ENCODE results near the gene OSBPL5.

OSBPL5 gene

DNA sequence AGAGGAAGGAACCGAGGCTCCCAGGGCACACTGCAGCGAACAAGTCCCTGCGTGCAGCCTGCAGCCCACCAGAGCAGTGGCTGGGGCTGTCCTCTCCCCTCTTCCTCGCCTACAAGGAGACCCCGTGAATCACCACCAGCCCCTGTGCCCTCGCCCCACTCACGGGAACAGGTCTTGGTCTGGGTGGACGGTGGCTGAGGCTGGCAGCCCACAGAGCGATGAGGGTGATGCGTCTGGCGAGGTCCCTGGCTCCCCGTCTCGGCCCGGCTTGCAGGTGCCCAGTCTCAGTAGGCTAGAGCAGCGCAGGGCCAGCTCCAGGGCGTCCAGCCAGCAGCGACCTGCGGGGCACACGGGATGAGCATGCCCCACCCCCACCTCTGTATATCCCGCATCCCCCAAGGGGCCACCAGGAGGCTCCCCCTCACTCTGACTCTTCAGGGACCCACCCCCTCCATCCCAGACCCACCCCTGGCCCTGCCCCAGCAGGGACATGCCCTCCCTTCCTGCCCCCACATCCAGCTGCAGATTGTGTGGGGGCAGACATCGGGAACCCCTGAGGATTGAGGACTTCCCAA, 57.4 kb downstream of the OSBPL5 start:
- Histone ChIP-seq H3K36me3 (ENCODE audit: control insufficient read depth, insufficient read depth, low read length) (no peaks in the 10 kb centered on the region), H3K4me3 (replicated peaks; ENCODE audit: low read depth, low read length) (no peak overlapping the region), H3K27me3 (replicated peaks; ENCODE audit: control insufficient read depth, insufficient read depth, low read length) (no peaks in the 10 kb centered on the region; the same call in none of the 2 replicates)
- TF ChIP-seq, protein P1, sequence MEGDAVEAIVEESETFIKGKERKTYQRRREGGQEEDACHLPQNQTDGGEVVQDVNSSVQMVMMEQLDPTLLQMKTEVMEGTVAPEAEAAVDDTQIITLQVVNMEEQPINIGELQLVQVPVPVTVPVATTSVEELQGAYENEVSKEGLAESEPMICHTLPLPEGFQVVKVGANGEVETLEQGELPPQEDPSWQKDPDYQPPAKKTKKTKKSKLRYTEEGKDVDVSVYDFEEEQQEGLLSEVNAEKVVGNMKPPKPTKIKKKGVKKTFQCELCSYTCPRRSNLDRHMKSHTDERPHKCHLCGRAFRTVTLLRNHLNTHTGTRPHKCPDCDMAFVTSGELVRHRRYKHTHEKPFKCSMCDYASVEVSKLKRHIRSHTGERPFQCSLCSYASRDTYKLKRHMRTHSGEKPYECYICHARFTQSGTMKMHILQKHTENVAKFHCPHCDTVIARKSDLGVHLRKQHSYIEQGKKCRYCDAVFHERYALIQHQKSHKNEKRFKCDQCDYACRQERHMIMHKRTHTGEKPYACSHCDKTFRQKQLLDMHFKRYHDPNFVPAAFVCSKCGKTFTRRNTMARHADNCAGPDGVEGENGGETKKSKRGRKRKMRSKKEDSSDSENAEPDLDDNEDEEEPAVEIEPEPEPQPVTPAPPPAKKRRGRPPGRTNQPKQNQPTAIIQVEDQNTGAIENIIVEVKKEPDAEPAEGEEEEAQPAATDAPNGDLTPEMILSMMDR (IDR thresholded peaks at IDR 0.05; ENCODE audit: insufficient read depth, low read length, poor library complexity, severe bottlenecking), result no peak
- no peak for DNase-seq (ENCODE audit: extremely low read depth, insufficient read length)

GRCh38 chr11:3106736-3107524, 58.2 kb downstream of the OSBPL5 start:
- TF ChIP-seq, protein P1 (IDR thresholded peaks at IDR 0.05; ENCODE audit: insufficient read depth, low read length, poor library complexity, severe bottlenecking), result no peak
- Histone ChIP-seq H3K27me3 (replicated peaks; ENCODE audit: control insufficient read depth, insufficient read depth, low read length) (no peaks in the 10 kb centered on the region; the same call in none of the 2 replicates), H3K4me3 (replicated peaks; ENCODE audit: low read depth, low read length) (no peak overlapping the region), H3K36me3 (ENCODE audit: control insufficient read depth, insufficient read depth, low read length) (no peaks in the 10 kb centered on the region)
- no peak for DNase-seq (ENCODE audit: extremely low read depth, insufficient read length)

- TF ChIP-seq, protein P1 (IDR thresholded peaks at IDR 0.05; ENCODE audit: insufficient read depth, low read length, poor library complexity, severe bottlenecking), result no peak
- H3K27me3 ChIP-seq (replicated peaks; ENCODE audit: control insufficient read depth, insufficient read depth, low read length), result no peaks in the 10 kb centered on the region; the same call in none of the 2 replicates
- H3K4me3 ChIP-seq (replicated peaks; ENCODE audit: low read depth, low read length), result no peak overlapping the region
- no peaks in the 10 kb centered on the region for H3K36me3 ChIP-seq (ENCODE audit: control insufficient read depth, insufficient read depth, low read length)
- no peak for DNase-seq (ENCODE audit: extremely low read depth, insufficient read length)
Observed at GRCh38 chr11:3105791-3106735, 59.0 kb downstream of the OSBPL5 start.

- no peak for DNase-seq (ENCODE audit: extremely low read depth, insufficient read length)
- Histone ChIP-seq H3K27me3 (replicated peaks; ENCODE audit: control insufficient read depth, insufficient read depth, low read length) (no peaks in the 10 kb centered on the region; the same call in 1 of the 2 replicates), H3K4me3 (replicated peaks; ENCODE audit: low read depth, low read length) (no peak overlapping the region), H3K36me3 (ENCODE audit: control insufficient read depth, insufficient read depth, low read length) (no peaks in the 10 kb centered on the region)
- TF ChIP-seq, protein P1 (IDR thresholded peaks at IDR 0.05; ENCODE audit: insufficient read depth, low read length, poor library complexity, severe bottlenecking), result no peak
Observed at GRCh38 chr11:3104961-3105790, 59.9 kb downstream of the OSBPL5 start.

Measured in GM06990 (cell line).